ENCODE results near the gene TTC7B.
"Not testable (repeated sequence)": the region's sequence is repeated elsewhere in the genome, so short reads cannot be mapped to it uniquely, and the experiment has no call there.

The TTC7B gene

DNA sequence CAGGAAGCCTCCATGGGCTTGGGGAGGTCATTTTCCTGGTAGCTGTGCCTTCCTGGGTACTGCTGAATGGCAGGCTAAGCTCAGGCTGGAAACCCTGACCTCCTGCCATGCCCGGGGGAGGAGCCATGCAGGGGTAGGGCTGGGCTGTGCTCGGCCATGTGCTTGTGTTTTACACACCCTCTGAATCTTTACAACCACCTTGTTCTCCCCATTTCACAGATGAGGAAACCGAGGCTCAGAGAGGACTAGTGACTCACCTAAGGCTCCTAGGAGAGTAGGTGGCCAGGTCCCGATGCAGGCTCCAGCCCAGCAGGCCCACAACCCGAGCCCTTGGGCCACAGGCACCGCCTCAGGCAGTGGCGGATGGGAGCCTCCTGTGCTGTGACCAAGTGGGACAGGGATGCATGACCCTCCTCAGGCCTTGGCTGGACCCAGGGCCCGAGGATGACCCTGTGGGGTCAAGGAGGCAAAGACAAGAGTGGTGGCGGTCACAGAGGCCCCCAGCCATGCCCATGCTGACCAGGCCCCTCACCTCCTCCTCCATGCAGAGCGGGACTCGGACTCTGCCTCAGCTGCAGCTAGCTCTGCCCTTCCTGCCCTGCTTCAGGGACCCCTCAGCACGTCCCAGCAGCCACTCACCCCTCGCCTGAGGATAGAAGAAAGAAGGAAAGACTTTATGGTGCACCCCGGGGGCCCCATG, 283.3 kb downstream of the TTC7B start:
- no peak for TF ChIP-seq ZNF274 (IDR thresholded peaks at IDR 0.05; ENCODE audit: low read depth, low read length)
- no peak overlapping the region for H3K4me3 ChIP-seq (ENCODE audit: low read length)

DNA sequence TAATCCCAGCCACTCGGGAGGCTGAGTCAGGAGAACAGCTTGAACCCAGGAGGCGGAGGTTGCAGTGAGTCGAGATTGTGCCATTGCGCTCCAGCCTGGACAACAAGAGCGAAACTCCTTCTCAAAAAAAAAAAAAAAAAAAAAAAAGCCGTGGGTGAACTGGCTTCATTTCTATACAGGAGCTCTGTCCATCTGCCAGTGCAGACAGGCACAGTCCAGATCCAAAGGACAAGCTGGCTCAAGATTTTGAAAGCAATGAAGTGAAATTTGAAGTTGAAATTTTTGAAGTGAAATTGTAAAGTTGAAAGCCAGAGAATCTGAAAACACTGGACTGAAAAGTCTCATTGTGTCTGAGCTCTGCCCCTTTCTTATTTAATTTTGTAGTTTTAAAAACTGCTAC, 284.7 kb downstream of the TTC7B start:
- TF ChIP-seq ZNF274 (IDR thresholded peaks at IDR 0.05; ENCODE audit: low read depth, low read length): no peak
- no peak overlapping the region for H3K4me3 ChIP-seq (ENCODE audit: low read length)

DNA sequence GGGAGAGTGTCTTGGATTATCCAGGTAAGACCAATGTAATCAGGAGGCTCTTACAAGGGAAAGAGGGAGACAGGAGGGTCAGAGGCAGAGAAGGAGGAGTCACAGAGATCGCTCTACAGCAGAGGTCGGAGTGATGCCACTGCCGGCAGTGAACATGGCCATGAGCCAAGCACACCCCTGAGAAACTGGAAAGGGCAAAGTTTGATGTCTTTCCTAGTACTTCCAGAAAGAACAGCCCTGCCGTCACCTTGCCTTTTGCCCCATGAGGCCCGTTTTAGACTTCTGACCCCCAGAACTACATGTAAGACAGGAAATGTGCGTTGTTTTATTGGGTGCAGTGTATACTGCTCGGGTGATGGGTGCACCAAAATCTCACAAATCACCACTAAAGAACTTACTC, 285.7 kb downstream of the TTC7B start:
- H3K4me3 ChIP-seq (ENCODE audit: low read length): no peak overlapping the region
- TF ChIP-seq ZNF274 (IDR thresholded peaks at IDR 0.05; ENCODE audit: low read depth, low read length): no peak

DNA sequence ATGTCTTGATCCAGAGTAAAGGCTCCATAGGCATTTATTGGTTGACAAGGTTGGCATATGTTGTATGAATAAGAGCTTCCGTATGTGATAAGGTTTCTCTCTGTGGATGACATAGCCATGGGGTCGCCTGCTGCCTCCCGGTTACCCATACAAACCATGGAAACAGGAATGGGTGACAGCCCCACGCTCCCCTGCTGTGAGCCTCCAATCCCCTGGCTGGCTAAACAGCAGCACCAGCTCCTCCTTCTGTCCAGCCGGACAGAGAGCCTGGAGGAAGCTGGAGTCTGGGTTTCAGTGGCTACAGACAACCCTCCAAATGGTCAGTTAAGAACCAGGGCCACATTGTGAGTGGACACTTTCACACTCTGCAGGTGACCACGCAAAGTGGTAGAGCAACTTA, 288.3 kb downstream of the TTC7B start:
- TF ChIP-seq ZNF274 (IDR thresholded peaks at IDR 0.05; ENCODE audit: low read depth, low read length): no peak
- H3K4me3 ChIP-seq (ENCODE audit: low read length): no peak overlapping the region

DNA sequence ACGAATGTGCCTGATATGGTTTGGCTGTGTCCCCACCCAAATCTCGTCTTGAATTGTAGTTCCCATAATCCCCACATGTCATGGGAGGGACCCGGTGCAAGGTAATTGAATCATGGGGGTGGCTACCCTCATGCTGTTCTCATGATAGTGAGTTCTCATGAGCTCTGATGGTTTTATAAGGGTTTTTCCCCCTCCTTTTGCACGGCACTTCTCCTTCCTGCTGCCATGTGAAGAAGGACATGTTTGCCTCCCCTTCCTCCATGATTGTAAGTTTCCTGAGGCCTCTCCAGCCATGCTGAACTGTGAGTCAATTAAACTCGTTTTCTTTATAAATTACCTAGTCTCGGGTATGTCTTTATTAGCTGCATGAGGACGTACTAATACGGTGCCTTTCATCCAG, 289.7 kb downstream of the TTC7B start:
- not testable (repeated sequence) for H3K4me3 ChIP-seq (ENCODE audit: low read length)

DNA sequence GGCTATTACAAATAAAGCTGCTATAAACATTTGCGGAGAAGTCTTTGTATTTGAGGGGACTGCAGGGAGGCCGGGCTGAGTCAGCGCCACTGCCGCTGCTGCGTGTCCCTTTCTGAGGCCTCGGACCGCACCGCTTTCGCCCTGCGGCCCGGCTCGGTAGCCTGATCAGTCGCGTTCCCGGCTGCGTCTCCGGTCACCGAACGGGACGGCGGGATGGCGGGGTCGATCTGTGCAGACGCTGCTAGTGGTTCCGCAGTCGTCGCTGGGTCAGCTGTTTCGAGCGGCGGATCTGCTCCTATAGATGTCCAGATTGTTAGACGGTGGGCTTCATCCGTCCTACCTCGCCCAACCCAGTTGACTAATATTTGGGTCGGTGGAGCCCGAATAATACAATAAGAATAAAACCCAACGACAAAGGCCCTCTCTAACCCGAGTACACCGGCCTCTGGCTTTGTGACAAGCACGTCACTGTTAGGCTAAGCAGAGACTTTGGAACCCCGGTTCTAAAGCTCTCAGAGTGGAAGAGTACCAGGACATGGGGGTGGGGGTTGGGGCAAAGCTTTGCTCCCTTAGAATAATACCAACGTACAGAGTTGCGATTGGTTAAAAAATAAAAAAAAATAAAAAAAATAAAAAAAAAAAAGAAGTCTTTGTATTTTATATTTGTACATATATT, 290.7 kb downstream of the TTC7B start:
- H3K4me3 ChIP-seq (ENCODE audit: low read length): not testable (repeated sequence)

DNA sequence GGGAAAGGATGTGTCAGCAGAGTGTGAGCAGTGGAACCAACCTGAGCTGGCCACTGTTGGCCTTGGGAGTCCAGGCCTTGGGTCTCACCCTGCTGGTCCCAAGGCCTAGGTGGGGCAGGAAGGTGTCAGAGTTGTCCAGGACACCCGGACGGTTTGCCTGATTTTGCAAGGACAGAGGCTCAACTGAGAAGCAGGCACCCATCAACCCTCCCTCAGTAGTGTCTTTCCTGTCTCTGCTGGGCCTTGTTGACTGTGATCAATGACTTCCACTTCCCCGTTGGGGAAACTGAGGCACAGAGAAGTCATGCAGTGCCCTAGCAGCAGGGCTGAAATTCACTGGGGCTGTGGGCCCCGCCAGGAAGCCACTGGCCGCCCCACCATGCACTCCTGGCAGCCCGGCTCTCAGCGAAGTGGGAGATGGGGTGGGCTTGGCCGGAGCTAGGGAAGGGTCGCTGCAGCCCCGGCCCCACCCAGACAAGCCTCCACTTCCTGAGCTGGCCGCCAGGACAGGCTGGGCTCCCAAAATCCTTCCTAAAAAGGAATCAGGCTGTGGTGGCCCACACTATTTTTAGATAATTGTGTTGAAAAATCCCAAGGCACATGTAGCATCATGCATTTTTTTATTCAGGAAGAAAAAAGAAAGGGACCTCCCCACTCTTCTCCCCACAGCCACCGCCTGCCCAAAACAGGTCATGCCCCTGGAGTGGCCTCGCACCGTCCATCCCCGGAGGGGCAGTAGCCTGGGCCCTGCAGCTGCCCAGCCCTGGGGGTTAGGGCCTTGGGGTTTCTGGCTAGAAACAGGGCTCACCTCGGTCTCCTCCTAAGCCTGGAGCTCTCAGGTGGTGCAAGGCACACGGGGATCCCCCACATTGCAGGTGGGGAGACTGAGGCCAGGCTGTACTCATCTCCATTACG, 292.0 kb downstream of the TTC7B start:
- no peak for TF ChIP-seq ZNF274 (IDR thresholded peaks at IDR 0.05; ENCODE audit: low read depth, low read length)
- H3K4me3 ChIP-seq (ENCODE audit: low read length): no peak overlapping the region

DNA sequence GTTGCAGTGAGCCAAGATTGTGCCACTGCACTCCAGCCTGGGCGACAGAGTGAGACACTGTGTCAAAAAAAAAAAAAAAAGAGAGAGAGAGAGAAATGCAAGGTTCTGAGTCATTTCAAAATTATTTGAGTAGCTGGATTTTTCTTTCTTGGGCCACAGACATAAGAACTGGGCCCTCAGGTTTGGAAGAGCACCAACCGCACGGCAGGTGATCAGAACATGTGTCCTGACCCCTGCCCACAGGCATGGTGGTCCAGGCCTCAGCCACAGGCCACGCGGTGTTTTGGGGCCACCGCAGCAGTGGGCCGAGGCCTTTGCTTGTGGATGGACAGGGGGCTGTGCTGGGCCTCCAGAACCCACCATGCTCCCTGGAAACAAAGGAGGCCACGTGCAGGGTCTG, 292.7 kb downstream of the TTC7B start:
- TF ChIP-seq ZNF274 (IDR thresholded peaks at IDR 0.05; ENCODE audit: low read depth, low read length): no peak
- no peak overlapping the region for H3K4me3 ChIP-seq (ENCODE audit: low read length)

DNA sequence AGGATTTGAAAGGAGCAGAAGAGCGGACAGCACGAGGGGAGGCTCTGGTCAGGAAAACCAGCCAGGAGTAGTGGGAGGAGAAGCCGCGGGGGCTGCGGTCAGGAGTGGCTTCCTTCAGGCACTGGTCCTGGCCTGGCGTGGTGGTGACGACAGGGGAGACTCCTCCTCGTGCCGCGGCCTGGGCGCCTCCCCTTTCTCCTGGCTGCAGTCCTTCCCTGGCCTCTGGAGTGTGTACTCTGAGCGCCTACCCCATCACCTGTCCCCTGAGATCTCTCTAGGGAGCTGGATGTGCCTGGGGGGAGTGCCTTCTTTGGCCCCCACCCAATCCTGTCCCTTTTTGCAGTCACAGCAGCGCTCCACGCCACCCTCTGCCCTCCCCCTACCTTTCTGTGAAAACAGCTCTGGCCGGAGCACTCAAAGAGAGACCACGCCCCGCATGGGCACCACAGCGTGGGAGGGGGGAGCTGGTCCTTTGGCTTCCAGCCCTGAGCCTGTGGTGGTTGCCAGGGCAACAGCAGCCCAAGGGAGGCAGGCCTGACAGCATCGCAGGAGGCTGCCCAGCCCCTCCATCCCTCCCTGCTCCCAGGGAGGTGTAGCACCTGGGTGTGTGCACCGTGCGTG, 293.5 kb downstream of the TTC7B start:
- no peak for TF ChIP-seq ZNF274 (IDR thresholded peaks at IDR 0.05; ENCODE audit: low read depth, low read length)
- no peak overlapping the region for H3K4me3 ChIP-seq (ENCODE audit: low read length)

DNA sequence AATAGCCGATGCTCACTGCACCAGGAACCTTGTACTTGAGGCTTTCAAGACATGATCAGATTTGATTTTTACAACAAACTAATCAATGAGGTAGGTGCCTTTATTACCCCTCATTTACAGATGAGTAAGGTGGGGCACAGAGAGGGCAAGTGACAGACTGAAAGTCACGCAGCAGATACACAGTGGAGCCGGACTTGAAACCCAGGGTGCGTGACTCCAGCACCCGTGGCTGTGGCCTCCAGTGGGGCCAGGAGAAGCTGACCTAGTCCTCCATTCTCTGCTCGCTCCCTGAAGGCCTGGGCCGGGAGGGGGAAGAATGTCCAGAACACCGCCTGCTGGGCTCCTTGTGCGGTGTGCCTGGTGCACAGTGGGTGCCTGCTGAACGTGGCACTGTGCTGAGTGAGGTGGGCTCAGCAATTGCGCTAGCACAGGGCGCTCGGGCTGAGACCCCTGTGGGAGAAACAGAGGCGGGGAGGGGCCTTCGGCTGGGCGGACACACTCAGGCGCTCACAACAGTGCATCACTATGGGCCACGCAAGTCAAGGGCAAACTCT, 294.2 kb downstream of the TTC7B start:
- no peak for TF ChIP-seq ZNF274 (IDR thresholded peaks at IDR 0.05; ENCODE audit: low read depth, low read length)
- H3K4me3 ChIP-seq (ENCODE audit: low read length): no peak overlapping the region

DNA sequence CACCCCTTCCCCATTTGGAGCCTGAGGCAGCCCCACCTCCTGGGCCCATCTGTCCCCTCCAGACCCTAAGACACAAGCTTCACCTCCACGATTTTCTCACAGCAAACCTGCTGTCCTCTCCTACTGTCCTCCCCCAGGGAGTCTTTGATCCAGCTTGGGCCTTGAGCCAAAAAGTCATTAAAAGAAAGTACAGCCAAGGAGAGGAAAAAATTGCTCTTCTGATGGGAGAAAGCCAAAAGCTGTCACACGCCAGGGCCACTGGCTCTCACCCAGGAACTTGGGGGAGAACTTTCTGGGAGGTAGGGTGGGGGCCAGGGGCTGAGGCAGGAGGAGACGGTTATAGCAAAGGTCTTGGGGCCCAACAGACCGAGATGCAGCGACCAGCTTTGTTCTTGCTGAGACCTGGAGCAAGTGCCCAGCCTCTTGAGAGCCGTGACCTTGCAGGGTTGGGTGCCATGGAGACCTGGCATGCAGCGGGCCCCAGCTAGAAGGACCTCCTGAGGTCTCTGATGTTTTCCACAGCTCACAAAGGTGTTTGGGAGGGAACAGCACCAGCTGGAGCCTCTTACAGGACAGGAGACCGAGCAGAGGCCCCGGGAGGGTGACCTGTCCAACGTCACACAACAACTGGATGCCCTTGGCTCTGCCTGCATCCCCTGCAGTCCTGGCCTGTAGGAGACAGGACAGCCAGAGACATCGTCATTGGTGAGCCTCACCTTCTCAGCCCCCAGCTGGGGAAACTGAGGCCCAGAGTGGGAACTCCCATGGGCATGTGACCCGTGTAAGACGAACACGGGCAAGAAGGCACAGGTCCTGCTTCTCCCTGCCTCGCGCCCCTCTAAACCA, 294.9 kb downstream of the TTC7B start:
- no peak for TF ChIP-seq ZNF274 (IDR thresholded peaks at IDR 0.05; ENCODE audit: low read depth, low read length)
- H3K4me3 ChIP-seq (ENCODE audit: low read length): no peak overlapping the region

DNA sequence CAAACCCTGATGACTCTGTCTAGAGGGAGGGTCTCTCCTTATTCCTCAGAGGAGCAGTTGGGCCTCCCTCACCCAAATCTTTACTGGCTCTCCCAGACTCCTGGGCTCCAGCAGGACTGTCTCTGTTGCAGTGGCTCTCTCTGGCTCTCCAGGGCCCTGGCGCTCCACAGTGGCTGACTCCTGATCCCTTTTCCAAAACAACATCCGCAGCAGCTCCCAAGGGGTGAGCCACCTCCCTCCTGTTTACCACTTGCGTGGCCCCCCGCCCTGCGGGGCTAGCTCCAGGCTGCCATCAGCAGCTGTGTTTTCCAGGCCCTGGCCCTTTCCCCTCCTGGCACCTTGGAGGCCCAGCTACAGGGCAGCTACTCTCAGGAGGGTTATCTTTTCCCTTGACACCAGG, 295.9 kb downstream of the TTC7B start:
- no peak overlapping the region for H3K4me3 ChIP-seq (ENCODE audit: low read length)
- no peak for TF ChIP-seq ZNF274 (IDR thresholded peaks at IDR 0.05; ENCODE audit: low read depth, low read length)

DNA sequence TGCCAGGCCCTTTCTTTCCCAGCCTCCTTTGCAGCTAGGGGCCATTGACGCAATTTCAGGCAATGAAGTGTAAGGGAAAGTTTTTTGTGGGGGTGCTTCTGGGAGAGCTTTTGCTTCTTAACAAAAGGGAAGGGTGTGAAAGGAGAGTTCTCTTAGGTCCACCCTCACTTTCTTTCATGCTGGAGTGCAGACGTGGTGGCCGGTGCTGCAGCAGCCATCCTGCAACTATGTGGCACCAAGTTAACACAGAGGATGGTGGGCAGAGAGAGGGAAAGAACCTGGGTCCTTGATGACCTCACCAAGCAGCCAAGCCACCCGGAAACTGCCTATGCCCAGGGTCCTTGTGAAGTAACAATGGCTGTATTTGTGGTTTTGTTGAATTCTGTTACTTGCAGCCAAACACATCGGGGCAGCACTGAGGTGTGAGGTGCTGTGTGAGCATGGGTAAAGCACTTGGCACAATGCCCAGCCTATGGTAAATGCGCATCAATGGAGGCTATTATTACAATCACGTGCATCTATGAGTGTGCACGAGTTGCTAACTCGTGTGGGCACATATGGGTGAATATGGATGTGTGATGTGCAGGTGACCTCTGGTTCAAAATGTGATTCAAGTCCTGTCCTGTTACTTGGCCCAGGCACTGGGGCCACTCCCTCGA, 296.8 kb downstream of the TTC7B start:
- no peak overlapping the region for H3K4me3 ChIP-seq (ENCODE audit: low read length)
- TF ChIP-seq ZNF274 (IDR thresholded peaks at IDR 0.05; ENCODE audit: low read depth, low read length): no peak

Measured in GM08714 (cell line).